M059J (cell line): ENCODE measurements around the gene GGCT. TPM values are rescaled to one million over a fixed set of nuclear protein-coding genes. Genes with fewer than 3 reads are reported as not detected.

Source experiments
- DNase-seq: peaks from one replicate; pipeline ENCODE4 v3.0.0-alpha.2; 2012; ENCODE audit warnings: low read depth
- total RNA-seq: library from RNA; depleted of rRNA; stranded (reverse); fragments of >200 nt; shearing (Covaris generic); gene quantifications from 2 replicates; pipeline ENCODE4 v1.2.3, GENCODE V29; 2014

The GGCT gene
- total RNA-seq, 1 experiment from 2014 or later: 68.0 TPM

DNA sequence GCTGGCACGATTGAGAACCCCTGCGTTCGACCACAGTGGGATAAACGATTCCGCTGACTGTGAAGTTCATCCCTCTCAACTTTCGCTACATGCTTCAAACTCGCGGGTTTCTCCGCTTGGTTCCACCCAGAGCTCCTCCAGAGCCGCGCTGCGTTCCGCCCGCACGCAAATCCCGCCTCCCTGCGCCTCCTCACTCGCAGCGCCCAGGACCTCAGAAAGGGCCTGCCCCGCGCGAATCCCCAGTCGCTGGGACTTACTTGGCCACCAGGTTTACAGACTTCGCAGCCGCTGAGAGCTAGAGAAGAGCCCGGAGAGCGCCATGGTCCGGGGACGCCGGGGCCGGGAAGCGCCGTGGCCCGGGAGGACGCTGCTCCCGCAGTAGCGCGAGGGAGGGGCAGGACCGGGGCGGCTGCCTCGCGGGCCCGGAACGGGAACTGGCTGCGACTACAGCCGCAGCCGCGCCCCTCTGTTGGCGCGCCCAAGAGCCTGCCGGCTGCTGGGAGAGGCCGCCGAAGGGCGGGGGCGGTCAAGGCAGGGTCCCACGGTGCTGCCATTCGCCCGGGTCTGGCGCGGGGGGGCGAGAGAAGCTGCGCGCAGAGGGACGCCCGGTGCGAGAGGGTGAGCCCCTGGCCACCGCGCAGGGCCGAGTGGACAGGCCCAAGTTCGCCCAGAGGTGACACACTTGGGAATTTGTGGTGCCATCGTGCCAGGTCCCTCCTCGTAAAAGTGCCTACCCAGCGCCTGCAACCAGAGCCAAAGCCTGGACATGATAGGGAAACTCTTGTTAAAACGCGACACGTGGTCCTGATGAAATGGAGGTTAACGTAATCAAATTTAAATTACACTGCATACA lies 26.1 kb downstream of the GGCT start, which contains the start of gene NOD1:
Gene NOD1 (minus strand): TSS at position 436 of the 853 bp plus-strand sequence. CDS start 21,863 bp downstream, outside the sequence.
- peak; percentile 74 for DNase-seq

DNA sequence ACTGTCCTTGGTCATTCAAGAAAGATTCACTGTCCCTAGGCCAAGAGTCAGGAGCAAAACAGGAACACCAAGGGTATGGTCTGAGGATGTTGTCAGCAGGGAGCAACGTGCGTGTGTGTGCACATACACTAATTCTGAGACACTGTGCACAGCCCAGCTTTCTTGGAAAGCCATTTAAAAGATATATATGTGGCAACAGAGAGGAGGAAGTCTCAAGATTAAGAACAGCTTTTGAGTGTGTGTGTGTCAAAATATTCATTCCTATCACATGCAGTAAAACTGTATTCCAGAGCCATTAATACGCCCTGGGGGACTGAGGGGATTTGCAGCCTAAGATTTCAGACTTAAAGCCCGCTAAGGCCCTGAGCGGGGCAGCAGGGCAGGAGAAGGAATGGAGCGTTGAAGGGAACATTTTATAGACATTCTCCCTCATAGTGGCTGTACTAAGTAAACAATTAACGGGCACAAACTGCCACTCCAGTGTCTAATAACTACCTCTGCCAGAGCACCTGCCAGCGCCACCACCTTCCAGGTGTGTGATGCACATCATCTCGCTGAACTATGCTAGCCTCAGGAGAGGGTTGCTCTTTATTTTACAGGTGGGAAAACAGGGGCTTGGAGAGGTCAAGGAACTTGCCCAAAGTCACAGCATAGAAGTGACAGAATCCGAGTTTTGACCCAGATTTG lies 28.0 kb downstream of the GGCT start:
- DNase-seq: no peak

DNA sequence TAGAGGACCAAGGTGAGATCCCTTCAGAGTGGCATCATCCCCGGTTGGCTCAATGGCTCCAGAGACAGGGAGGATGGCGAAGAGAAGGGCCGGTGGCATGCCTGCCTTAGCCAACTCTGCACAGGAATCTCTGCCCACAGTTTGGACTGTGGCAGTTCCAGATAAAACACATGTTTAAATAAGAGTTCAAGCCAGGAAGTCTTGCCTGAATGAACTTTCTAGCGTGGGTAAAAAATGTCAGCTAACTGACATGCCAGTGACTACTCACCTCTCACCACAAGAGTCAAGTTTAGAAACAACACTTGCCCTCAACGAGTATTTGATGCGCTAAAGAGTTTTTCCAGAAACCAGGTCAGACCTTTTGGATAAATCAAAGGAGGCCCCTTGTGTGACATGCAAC lies 29.0 kb downstream of the GGCT start:
- DNase-seq: peak; percentile 37

DNA sequence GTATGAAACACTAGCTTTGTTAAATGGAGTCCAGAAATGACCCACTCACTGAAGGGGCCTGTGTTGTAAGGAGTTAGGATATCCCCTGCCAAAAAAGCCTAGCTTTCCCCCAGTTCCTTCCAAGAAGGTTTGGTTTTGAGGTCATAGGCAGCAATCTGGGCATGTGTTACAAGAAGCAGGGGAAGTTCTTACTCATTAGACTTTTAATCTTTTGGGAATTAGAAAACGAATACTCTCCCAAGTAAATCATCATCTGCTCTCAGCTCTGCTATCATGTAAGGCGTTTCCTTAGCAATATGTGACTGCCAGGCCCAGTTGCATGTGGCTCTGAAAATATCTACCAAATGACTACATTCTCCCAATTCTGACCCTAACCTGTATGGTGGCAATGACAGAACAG lies 29.7 kb downstream of the GGCT start:
- DNase-seq: no peak

DNA sequence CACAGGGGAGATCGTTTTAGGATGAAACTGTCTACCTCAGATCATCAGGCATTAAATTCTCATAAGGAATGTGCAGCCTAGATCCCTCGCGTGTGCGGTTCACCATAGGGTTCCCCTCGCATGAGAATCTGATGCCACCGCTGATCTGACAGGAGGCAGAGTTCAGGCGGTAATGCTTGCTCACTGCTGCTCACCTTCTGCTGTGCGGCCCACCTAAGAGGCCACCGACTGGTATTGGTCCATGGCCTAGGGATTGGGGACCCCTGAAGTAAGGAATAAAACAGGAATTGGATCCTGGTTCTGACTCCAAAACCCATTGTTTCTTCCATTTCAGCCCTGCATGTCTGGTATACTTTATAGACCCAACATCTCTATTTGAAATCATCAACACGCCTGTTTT lies 30.1 kb downstream of the GGCT start:
- no peak for DNase-seq

DNA sequence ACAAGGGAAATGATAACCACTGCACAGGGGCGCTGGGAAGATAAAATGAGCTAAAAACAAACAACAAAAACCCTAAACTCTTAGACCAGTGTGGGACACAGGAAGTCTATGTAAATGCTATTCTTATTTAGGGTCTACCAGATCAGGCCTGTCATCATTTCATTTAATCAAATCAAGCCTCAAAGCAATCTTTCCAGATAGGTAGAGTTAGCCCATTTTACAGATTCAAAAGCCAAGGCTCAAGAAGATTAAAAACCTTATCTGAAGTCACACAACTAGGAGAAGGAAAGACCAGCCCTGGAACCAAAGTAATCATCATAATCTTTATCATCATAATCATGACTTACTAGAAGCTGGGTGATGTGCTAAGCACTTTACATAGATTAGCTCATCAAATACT lies 30.7 kb downstream of the GGCT start:
- DNase-seq: no peak

DNA sequence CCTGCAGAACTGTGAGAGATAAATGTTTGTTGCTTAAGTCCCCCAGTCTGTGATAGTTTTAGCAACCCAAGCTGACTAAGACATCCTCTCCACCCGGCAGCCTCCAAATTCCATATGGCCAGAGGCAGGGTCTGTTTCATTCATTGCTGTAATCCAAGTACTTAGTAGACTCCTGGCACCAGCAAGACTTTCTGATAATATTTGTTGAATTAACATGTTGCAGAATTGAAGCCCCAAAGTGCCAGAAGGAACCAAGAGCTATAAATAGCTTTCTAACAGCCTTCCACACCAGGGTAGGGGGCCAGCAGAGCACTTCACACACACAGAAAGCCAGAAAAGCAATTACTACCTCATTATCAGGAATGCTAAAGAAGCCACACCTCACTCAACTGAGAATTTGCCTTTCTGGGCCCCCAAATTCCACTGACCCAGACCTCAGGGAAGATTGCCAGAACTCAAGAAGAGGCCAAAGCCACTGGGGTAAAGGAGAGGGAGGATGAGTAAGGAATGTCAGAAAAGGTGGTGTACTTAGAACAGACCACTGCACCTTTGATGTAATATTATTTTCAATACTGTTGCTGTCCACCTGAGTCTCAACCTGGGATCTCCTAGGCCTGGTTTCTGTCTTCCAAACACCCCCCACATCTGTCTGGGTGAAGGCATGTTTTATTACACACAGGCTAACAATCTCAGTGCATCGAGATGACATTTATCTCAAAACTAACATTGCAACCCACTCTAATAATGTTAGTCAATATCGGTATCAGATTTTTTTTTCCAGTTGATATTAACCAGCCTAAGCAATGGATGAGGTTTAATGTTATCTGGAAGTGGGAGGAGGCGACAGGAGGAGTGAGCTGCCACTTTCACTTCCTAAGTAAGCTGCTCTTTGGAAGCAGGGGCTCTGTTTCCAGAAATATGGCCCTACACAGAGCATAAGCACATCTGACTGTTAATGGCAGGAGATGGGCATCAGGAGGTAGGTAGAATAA lies 31.5 kb downstream of the GGCT start:
- peak; percentile 10 for DNase-seq

DNA sequence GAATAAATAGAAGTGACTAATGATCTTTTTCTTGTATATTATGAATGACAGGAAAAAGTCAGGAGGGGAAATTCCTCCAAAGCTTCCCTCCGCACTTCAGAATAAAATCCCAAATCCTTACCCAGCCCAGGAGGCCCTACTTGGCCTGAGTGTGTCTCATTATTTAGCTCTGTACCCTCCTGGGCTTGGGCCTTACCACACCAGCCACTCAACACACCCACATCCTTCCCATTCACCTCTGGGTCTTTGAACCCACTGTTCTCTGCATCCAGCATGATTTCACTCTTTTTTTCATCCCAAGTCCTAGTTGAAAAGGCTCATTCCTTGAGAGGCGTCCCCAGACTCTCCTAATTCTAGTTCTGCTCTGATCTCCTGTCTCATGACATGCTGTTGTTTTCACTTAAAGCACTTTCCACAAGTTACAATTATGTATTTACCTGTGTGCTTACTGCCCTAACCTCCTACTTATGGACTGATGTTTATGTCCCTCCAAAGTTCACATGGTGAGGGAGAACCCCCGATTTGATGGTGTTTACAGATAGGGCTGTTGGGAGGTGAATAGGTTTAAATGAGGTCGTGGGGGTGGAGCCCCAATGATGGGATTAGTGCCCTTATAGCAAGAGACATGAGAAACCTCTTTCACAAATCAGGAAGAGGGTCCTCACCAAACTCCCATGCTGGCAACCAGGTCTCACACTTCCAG lies 32.4 kb downstream of the GGCT start:
- no peak for DNase-seq

DNA sequence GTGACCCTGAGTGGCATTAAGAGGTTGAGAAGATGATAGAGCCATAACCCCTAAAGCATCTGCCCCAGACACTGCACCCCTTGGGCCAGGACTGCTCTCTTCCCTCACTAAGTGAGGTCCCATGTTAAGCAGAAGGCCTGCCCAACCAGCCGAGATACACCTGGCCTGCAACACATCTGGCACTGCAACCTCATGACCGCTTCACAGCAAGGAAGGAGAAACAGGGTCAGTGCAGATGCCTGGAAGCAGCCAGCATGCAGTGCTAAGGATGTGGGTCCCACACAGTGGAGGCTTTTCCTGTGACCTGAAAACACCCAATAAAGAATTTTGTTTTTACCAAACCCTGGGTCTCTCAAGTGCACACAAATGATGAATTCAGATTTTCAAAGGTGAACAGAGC lies 33.4 kb downstream of the GGCT start:
- no peak for DNase-seq

DNA sequence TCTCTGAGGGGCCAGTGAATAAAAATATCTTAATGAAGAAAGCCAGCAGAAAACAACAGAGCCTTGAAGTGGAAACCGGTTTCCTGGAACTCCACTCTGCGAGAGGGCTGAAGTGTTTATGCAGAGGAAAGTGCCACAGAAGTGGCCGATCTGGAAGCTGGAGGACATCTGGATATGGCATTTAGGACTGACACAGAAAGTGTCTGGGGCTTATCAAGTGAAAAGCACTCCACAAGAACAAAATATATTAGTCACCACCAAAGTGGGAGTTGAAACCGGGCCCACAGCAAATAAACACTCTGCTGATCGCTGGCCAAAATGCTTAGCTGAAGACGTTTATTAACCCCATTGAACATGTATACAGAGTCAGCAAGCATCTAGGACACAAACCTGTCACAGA lies 33.9 kb downstream of the GGCT start:
- peak; percentile 66 for DNase-seq

DNA sequence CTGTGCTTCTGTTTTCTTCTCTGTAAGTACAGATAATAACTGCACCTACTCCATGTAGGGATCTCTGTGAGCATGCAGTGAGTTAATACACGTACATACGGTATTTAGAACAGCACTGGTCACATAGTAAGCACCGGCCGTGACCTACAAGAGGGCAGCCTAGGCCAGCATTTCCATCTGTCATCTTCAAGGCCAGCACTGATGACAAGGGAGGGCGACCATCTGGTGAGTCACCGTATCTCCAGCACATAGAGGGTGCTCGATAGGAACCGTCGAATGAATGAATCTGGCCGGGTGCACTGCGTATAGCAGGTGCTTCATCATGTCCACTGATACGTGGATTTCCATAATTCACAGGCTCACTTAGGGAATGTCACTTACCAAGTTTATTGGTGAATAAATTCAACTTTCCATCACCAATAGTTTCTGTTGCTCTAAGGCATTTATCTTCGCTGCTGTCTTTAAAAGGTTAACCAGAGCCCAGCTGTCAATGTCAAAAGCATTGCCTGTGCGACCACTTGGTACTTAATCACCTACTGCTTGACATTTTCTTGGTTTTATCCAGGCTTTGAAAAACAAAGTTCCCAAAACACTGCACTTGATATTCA lies 34.4 kb downstream of the GGCT start:
- DNase-seq: no peak

DNA sequence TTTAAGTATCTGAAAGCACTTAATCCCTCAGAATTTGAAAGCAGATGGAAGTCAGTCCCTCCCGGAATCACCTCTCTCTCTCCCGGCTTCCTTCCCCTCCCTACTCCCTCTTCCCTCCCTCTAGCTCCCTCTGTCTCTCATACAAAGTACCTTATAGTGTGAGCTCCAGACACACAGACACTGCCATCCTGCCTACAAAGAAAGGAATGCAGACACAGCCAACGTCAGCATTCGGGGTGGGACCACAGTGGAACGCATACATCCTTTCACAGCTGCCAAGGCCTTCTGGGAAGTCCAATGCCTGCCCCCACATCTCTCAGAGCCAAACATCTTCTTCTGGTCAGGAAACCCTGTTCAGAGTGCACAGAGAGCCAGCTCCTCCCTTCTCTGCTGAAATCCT lies 35.3 kb downstream of the GGCT start:
- DNase-seq: peak; percentile 58

DNA sequence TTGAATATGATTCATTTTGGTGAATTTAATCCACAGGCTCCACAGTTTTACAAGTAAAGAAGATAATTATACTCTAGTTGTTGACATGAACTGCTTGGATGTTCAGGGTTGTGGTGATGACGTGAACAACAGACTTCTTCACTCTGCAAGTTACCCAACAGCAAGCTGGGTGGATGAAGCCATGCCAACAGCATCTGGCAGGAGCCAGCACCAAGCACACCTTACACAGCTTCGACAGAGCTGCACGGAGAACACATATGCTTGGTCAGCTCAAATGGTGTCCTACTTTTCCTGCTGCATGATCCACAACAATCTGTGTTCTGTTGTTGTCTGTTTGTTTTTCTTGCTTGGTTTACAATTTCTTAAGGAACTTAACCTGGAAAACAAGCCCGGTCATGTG lies 35.8 kb downstream of the GGCT start:
- no peak for DNase-seq

DNA sequence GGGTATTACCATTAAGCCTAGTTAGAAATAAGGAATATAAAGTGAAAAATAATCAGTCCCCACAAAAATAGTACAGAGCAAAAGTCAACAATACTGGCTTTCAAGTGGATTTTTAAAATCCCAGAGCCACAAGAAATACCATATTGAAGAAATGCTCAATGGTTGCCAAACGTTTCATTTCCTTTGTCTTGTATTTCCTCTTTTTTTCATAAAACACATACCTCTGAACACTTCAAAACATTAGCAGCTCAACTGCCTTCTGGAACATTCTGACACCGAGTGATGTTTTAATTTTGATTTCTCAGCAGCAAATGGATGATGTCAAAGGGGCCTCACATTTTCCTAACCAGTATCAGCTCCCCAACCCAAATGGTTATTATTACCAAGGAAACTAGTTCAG lies 36.6 kb downstream of the GGCT start:
- DNase-seq: no peak

DNA sequence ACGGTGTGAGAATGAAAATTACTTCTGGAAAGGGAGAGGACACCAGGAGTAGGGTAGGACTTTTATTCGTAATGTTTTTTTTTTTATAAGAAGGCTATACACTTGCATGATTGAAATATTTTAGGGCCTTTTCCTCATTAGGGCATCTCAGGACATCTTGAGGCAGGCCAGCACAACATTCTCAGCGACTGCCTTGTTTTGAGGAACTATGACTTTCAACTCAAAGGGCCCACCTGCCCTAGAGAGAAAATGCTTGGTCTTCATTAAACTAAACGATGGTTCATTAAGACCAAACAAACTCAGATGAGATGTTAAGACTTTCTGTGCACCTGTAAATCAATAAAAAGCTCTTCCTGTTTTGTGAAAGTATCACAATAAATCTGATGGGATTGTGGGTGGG lies 37.4 kb downstream of the GGCT start:
- DNase-seq: no peak

DNA sequence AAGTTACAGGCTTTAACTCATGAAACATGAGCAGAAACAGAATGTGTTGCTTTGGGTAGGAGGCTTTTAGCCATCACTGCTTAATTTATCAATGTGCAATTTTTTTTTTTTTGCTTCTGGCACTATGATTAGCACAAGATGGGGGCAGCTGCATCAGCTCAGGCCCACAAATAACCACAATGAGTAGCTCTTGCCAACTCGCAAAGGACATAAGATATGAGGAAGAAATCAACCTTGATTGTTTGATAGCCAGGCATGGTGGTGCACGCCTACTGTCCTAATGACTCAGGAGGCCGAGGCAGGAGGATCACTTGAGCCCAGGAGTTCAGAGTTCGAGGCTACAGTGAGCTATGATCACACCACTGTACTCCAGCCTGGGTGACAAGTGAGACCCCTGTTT lies 38.4 kb downstream of the GGCT start:
- no peak for DNase-seq

DNA sequence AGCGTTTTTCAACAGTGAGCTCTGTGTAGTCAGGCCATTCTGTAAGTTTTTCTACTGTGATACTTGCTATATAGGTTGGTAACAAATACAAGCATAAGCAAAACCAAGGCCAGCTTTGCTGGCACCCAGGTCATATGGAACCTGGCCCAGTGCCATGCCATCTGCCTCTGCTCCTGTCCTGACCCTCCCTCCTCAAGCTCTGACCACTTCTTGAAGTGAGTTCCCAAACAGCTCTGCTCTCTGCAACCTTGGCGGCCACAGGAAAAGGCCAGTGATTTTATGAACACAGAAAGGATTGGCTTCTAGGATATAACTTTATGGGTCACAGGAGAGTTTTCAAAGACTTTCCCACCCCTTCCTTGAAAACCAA lies 38.8 kb downstream of the GGCT start:
- DNase-seq: no peak

DNA sequence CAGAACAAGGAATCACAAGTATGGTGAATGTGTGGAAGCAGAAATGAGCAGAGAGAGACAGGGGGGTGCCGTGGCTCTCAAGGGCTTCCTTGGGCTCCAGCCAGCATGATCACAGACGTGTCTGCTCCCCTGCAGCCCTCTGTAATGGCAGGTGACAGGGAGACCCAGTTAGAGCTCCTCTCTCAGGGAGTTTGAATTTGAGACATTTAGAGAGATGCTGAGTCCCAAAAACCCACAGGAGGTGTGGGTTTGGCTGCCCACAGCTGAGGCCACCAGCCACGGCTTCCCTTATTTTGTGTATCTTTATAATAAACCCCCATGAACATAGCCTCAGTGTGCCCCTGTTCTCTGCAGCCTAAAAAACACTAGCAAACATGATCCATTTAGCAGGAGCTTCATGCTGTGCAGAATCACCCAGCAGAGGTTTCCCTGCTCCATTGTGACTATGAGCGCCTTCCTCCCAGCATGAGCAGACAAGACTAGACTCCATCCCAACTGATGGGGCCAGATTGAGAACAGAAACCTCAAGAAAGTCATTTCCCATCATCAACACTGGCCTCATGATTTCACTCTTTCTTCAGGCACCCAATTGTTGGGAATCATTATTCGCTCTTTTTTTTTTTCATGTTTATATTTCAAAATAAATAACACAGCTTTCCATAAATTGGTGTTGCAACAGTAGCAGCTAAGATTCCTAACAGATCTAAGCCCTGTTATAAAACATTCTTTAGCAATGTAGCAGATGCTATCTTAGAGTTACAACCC lies 39.4 kb downstream of the GGCT start:
- no peak for DNase-seq

DNA sequence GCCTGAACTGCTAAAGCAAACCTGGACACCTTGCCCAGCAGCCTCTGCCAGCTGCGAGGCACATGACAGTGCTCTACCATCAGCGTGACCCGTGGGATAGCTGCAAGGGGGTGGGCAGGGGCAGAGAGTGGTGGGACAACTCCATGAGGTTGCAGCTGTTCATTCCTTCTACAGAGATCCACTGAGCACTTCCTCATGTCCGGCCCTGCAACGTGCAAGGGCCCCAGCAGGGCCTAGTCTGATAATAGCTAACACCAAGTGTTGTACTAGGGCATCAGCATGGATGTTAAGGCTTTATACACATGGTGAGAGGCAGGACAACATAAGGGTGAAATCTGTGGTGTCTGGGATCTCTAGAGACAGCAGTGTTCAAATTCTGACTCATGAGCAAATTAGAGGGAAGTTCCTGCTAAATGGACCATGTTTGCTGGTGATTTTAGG lies 40.4 kb downstream of the GGCT start:
- DNase-seq: no peak
